Lower leg skin (tissue), 3 donors: ENCODE results near the gene UNC13B.

Experiments
- CTCF ChIP-seq, 3 donors: fragments of 450-650 bp; IDR thresholded peaks; one replicate each; pipeline ENCODE4 v1.5.1; 2016; ENCODE audit warnings: antibody characterized with exemption in 3 of 3, mild to moderate bottlenecking in 3 of 3, moderate library complexity in 2 of 3
- POLR2A ChIP-seq, 2 donors: fragments of 450-650 bp; IDR thresholded peaks; one replicate each; pipeline ENCODE4 v1.6.1; 2016 to 2017; ENCODE audit warnings: antibody characterized with exemption in 2 of 2, mild to moderate bottlenecking in 1 of 2, moderate library complexity in 1 of 2

GRCh38 chr9:35406183-35406959 is 244.6 kb downstream of the UNC13B start:
- TF ChIP-seq CTCF (IDR thresholded peaks at IDR 0.05) (no peak), POLR2A (IDR thresholded peaks at IDR 0.05) (no peak)
